Activated CD8-positive, alpha-beta T cell treated with anti-CD3 and anti-CD28 coated beads for 36 hours (primary cell): ENCODE measurements around the gene AFF2. TPM values are rescaled to one million over a fixed set of nuclear protein-coding genes. Genes with fewer than 3 reads are reported as not detected.

Experiments
- ATAC-seq: fragments of 200-7000 bp; cut with Tn5 transposase; one replicate; pipeline ENCODE4 v1.10.0; 2021; ENCODE audit warnings: mild to moderate bottlenecking, moderate library complexity
- CTCF ChIA-PET: fragments of 350-600 bp; sonication (Branson Sonifier 250); formaldehyde crosslinking; loops from one replicate; lab custom pipeline; 2021; ENCODE audit warnings: antibody characterized with exemption; lab: Charles Lee
- POLR2A ChIA-PET: fragments of 350-600 bp; sonication (Branson Sonifier 250); formaldehyde crosslinking; loops from one replicate; lab custom pipeline; 2021; ENCODE audit warnings: antibody characterized with exemption; lab: Charles Lee
- DNase-seq: peaks from one replicate; pipeline ENCODE4 v3.0.0-alpha.2; 2020
- H3K27ac Mint-ChIP-seq: one replicate; pipeline ENCODE4 v1.8.0; 2021; ENCODE audit warnings: mild to moderate bottlenecking, mixed read lengths
- H3K27me3 Mint-ChIP-seq: one replicate; pipeline ENCODE4 v1.8.0; 2021; ENCODE audit warnings: mixed read lengths
- H3K36me3 Mint-ChIP-seq: one replicate; pipeline ENCODE4 v1.8.0; 2021; ENCODE audit warnings: low read depth, mixed read lengths
- H3K4me1 Mint-ChIP-seq: one replicate; pipeline ENCODE4 v1.8.0; 2021; ENCODE audit warnings: low read depth, mixed read lengths
- H3K4me3 Mint-ChIP-seq: one replicate; pipeline ENCODE4 v1.8.0; 2021; ENCODE audit warnings: mild to moderate bottlenecking, moderate library complexity, mixed read lengths
- H3K9me3 Mint-ChIP-seq: one replicate; pipeline ENCODE4 v1.8.0; 2021; ENCODE audit warnings: mixed read lengths
- CTCF ChIP-seq: fragments of 200-600 bp; IDR thresholded peaks from one replicate; pipeline ENCODE4 v1.8.0; 2022; ENCODE audit warnings: antibody characterized with exemption, mild to moderate bottlenecking
- intact Hi-C: fragments of 100-400 bp; cut with micrococcal nuclease; formaldehyde crosslinking; loops from one replicate; pipeline ENCODE4 v1.10.0; 2022
- total RNA-seq, 2 experiments: library from RNA; stranded (reverse); gene quantifications; one replicate each; pipeline ENCODE4 v1.2.3, GENCODE V29; 2021

AFF2 gene
- total RNA-seq, 2 experiments from 2014 or later, result 1.3 to 1.7 TPM

DNA sequence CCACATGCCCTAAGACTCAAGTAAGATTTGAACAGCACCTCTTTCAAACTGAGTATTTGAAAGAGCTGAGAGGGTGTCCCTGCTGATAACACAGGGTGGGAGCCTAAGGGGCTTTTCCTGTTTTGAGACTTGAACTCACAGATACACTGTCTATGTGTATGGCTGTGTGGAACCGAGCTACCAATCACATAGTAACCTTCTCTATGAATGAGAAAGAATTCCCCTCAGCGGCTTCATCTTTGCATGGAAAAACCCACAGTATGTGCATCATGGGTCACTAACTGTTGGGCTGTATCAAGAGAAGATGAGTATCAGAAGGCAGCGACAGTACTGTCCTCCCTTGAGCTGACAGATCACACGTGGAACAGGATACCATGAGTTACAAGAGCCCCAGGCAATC, 336.3 kb downstream of the AFF2 start:
- H3K4me3 Mint-ChIP-seq, result no peak overlapping the region
- no peaks in the 10 kb centered on the region for H3K4me1 Mint-ChIP-seq
- intact Hi-C loops, result no loop called here
- TF ChIP-seq CTCF, result no peak
- ChIA-PET CTCF (no interaction called here), POLR2A (no interaction called here)
- no peaks in the 10 kb centered on the region for H3K27me3 Mint-ChIP-seq
- DNase-seq, result no peak
- H3K27ac Mint-ChIP-seq, result no peak overlapping the region
- no peak for ATAC-seq
- no peaks in the 10 kb centered on the region for H3K36me3 Mint-ChIP-seq
- H3K9me3 Mint-ChIP-seq, result no peaks in the 10 kb centered on the region

- no peaks in the 10 kb centered on the region for H3K9me3 Mint-ChIP-seq
- DNase-seq (no peak), ATAC-seq (no peak)
- H3K4me3 Mint-ChIP-seq, result no peak overlapping the region
- CTCF ChIA-PET, result no interaction called here
- H3K36me3 Mint-ChIP-seq, result no peaks in the 10 kb centered on the region
- TF ChIP-seq CTCF, result no peak
- POLR2A ChIA-PET, result no interaction called here
- no peaks in the 10 kb centered on the region for H3K4me1 Mint-ChIP-seq
- no peak overlapping the region for H3K27ac Mint-ChIP-seq
- H3K27me3 Mint-ChIP-seq, result no peaks in the 10 kb centered on the region
- intact Hi-C loops, result no loop called here
Measured at GRCh38 chrX:148850631-148851030, 350.2 kb downstream of the AFF2 start.

- ATAC-seq (no peak), DNase-seq (no peak)
- CTCF ChIA-PET, result no interaction called here
- no peak overlapping the region for H3K27ac Mint-ChIP-seq
- POLR2A ChIA-PET, result no interaction called here
- no peaks in the 10 kb centered on the region for H3K36me3 Mint-ChIP-seq
- H3K4me1 Mint-ChIP-seq, result no peaks in the 10 kb centered on the region
- no peak for TF ChIP-seq CTCF
- no peaks in the 10 kb centered on the region for H3K9me3 Mint-ChIP-seq
- no peaks in the 10 kb centered on the region for H3K27me3 Mint-ChIP-seq
- H3K4me3 Mint-ChIP-seq, result no peak overlapping the region
- intact Hi-C loops, result no loop called here
Measured at GRCh38 chrX:148854306-148854705, 353.9 kb downstream of the AFF2 start.

GRCh38 chrX:148856505-148856904, 356.1 kb downstream of the AFF2 start:
- no peak for TF ChIP-seq CTCF
- Mint-ChIP-seq H3K27me3 (no peaks in the 10 kb centered on the region), H3K36me3 (no peaks in the 10 kb centered on the region), H3K4me1 (no peaks in the 10 kb centered on the region), H3K9me3 (no peaks in the 10 kb centered on the region), H3K4me3 (no peak overlapping the region), H3K27ac (no peak overlapping the region)
- ATAC-seq (no peak), DNase-seq (no peak)
- ChIA-PET POLR2A (no interaction called here), CTCF (no interaction called here)
- intact Hi-C loops, result no loop called here

- POLR2A ChIA-PET, result no interaction called here
Measured at GRCh38 chrX:148865277-148866210, 365.1 kb downstream of the AFF2 start.

More at GRCh38 chrX:148865277-148866210, 365.1 kb downstream of the AFF2 start:
- no peaks in the 10 kb centered on the region for H3K4me1 Mint-ChIP-seq
- DNase-seq, result no peak
- H3K27ac Mint-ChIP-seq, result no peak overlapping the region
- no peak for TF ChIP-seq CTCF
- no peaks in the 10 kb centered on the region for H3K36me3 Mint-ChIP-seq
- CTCF ChIA-PET, result interaction anchor here (0.6 kb wide), 1 partner anchor 19 kb away, joined by 3 read pairs; no protein-coding TSS in a partner anchor
- no peak overlapping the region for H3K4me3 Mint-ChIP-seq
- intact Hi-C loops, result no loop called here
- H3K27me3 Mint-ChIP-seq, result no peaks in the 10 kb centered on the region
- no peaks in the 10 kb centered on the region for H3K9me3 Mint-ChIP-seq
- no peak for ATAC-seq
